NCI-H1048 (cell line): Measurements from ENCODE around the gene THEMIS.
"Not testable (repeated sequence)": the region's sequence is repeated elsewhere in the genome, so short reads cannot be mapped to it uniquely, and the experiment has no call there.

Source experiments
- DNase-seq: peaks from one replicate; lab custom pipeline; 2025; lab: John Stamatoyannopoulos, UW

Gene THEMIS

GRCh38 chr6:127900935-127901334 lies at the start of gene THEMIS:
Gene THEMIS (minus strand): TSS chr6:127901058. CDS start chr6:127900932, 126 bp downstream.
- no peak for DNase-seq

GRCh38 chr6:127949251-127949650 lies 48.4 kb upstream of the THEMIS start:
- DNase-seq = no peak

DNA sequence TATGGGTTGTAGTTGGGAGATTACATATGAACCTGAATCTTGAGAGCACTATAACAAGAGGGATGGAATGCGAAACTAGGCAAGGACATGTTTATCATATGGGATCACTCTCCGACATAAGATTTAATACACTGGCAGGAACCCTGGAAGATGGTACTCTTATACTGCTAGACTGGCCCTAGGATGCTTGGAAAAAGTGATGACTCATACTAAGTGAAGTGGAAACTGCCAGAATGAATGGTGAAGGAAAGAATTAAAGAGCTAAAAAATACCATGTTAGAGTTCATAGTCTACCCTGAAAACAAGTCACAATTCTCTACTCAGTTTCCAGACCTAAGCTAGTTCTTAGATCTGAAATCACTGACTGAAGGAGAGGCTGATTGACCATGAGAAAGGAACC lies 45.5 kb upstream of the THEMIS start:
- DNase-seq = no peak

GRCh38 chr6:127945434-127946097 lies 44.7 kb upstream of the THEMIS start:
- DNase-seq = no peak

GRCh38 chr6:127941228-127941627 lies 40.4 kb upstream of the THEMIS start:
- no peak for DNase-seq

DNA sequence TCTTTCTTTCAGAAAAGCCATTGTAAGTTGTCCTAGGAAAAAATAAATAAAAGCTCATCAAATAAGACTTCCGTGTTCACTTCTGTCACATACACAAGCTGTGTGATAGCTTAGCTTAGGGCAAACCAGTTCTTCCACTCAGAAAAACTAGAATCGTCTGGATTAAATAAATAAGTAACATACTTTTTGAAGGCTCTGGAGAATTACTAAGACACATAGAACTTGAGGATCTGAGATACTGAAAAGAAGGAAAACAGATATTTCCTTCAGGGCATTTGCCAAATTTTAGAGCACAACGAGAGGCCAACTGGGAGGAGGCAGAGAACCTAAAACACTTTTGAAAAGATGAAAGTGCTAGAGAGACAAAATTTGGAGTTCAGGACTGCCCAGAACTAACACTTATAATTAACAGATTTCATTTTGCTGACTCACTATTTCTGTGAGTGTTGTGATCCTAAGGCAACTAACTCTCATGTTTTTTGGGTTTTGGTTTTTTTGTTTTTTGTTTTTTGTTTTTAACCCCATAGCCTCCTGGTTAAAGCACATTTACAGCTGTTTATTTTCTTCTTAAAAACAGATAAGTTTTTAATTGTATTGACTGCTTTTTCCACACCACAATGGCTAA lies 38.7 kb upstream of the THEMIS start:
- no peak for DNase-seq

DNA sequence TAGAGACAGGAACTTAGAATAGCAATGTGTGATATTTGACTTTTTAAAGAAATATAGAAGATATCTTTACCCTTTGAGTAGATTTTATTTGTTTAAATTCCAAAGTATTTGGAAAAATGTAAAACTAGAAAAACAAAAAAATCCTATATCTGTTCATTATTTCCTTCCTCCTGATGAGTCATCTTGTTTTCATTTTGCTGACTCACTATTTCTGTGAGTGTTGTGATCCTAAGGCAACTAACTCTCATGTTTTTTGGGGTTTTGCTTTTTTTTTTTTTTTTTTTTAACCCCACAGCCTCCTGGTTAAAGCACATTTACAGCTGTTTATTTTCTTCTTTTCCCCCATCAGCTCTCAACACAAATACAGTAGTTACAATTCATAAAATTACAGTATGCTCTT lies 37.8 kb upstream of the THEMIS start:
- DNase-seq = no peak

DNA sequence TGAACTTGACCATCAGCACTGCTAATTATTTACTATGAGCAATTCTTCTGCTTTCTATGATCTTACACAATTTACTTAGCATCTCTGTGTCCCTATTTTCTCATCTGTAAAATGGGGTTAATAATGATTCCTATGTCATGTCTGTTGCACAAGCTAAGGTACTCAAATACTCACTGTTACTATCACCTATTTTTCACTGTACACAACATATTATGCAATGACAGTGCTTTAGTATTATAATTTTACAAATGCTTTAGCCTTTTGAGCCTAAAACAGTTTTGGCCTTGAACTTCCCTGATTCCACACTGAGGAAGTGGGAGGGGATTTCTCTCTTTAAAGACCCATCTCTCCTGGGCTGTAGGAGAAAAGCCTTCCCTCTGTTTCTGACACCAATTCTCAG lies 36.9 kb upstream of the THEMIS start:
- no peak for DNase-seq

- DNase-seq = no peak
Observed at GRCh38 chr6:127937102-127937501, 36.2 kb upstream of the THEMIS start.

DNA sequence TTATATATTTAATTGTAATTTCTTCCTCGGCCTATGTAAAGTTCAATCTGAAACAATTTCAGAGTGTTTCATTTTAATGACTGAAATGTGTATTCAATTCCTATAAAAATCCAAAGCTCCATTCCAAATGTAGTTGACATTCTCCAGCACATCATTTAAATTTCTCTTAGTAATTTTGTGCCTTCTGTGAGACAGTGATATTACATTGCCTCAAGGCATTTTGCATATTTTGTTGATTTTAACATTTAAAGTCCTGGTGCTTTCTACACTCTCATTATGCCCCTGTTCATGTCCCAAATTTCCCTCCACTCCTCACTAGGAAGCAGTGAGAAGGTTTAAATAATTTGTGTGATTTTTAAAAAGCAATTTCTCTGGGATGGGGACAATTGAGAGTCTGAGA lies 34.1 kb upstream of the THEMIS start:
- DNase-seq = no peak

GRCh38 chr6:127933852-127934840 lies 33.3 kb upstream of the THEMIS start:
- DNase-seq = no peak

DNA sequence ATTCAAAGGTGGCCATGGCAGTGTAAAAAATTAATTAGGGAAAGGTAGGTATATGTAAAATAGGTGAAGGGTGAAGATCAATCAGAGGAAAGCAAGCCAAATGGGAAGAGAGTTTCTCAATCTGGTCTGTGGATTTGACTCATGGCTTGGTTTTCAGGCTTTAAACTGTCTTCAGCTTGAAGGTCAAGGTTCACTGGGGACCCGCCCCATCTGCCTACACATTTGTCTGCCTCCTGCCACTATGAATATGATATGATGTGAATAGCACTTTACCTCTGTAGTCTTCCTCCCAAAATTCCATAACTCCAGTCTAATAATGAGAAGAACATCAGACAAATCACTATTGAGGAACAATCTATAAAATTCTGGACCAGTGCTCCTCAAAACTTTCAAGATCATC lies 32.3 kb upstream of the THEMIS start:
- DNase-seq = no peak

- DNase-seq = no peak
Observed at GRCh38 chr6:127932708-127933107, 31.9 kb upstream of the THEMIS start.

DNA sequence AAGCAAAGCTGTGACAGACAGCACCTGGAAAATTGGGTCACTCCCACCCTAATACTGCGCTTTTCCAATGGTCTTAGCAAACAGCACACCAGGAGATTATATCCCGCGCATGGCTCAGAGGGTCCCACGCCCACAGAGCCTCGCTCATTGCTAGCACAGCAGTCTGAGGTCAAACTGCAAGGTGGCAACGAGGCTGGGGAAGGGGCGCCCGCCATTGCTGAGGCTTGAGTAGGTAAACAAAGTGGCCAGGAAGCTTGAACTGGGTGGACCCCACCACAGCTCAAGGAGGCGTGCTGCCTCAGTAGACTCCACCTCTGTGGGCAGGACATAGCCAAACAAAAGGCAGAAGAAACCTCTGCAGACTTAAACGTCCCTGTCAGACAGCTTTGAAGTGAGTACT lies 25.6 kb upstream of the THEMIS start:
- DNase-seq = not testable (repeated sequence)

GRCh38 chr6:127924440-127924839 lies 23.6 kb upstream of the THEMIS start:
- DNase-seq = no peak

GRCh38 chr6:127924031-127924430 lies 23.2 kb upstream of the THEMIS start:
- no peak for DNase-seq

DNA sequence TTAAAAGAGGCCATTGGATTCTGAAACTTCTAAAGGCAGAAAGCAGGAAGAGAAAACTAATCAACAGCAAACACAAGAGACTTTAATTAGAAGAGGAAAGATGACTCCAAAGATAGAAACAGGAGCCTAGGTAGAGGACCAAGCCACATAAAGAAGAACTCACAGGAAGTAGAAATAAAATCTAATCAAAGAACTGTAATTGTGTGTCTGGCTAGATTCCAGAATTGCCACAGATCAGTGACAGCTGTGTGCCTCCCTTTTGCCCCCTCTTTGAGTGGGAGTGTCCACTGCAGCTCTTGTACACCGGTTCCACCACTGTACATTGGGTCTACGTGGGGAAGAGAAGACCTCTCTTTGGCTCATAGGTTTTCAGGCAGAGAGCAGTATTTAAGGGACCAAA lies 22.3 kb upstream of the THEMIS start:
- no peak for DNase-seq

GRCh38 chr6:127921982-127922381 lies 21.1 kb upstream of the THEMIS start:
- DNase-seq = no peak

- DNase-seq = no peak
Observed at GRCh38 chr6:127920804-127921203, 19.9 kb upstream of the THEMIS start.

- no peak for DNase-seq
Observed at GRCh38 chr6:127918506-127919427, 17.9 kb upstream of the THEMIS start.

DNA sequence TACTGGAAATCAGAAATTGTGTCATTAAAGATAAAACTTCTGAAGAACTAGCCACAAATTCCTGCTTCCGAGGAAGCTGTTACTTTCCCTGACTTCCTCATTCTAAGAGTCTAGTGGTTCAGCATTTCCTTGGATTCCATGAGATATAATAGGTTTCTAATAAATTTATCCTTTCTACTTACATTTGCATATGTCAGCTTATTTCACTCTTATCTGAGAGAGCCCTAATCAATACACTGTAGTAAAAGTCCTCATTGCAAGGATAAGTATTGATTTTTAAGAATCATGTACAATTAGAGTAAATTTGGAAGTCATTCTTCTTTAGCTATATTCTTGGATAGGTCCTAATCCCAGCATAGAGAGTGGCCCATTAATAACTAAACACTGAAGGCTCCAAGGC lies 16.9 kb upstream of the THEMIS start:
- no peak for DNase-seq

DNA sequence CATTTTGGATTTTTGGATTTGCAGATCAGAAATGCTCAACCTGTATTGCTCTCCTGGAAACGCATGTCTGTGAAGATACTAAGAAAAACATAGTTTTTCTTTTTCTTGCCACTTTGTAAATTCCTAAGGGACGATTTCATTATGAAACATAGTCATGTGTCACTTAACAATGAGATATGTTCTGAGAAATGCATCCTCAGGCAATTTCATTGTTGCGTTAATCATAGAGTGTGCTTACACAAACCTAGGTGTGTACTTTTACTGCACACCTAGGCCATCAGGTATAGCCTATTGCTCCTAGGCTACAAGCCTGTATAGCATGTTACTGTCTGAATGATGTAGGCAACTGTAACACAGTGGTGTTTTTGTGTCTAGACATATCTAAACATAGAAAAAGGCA lies 13.4 kb upstream of the THEMIS start:
- DNase-seq = no peak
